ENCODE data around the gene NXPH3. TPM values are rescaled to one million over a fixed set of nuclear protein-coding genes. Genes with fewer than 3 reads are reported as not detected.

The NXPH3 gene
- total RNA-seq, 1 donor, result 1.9 TPM

DNA sequence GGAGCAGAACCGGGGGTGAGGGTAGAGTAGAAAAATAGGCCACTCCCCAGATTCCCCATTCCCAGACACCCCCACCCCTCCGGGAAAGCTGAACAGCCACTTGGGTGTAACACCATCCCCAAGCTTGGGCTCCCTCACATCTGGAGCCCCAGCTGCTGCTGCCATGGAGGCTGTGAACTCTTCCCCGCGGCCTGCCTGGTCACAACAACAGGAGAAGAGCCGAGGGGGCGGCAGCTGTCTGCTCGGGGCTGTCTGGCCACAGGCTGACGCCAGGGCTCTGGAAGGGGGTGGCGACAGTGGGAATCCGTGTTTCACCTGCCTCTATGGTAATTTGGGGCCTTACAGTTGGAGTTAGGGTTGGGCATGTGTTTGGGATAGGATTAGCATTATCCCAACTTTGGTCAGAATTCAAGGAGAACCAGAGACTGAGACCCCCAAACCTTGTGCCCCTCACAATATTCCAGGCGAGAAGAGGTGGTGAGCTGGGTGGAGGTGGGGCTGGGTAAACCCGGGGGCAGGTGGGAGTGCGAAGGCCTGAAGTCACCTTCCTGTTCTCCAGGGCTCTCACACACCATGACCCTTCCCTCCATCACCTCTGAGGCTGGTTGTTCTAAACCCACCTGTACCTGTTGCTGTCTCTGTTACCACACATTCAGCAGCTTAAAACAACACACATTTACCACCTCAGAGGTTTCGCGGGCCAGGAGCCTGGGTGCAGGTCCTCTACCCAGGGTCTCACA lies 29.7 kb upstream of the NXPH3 start:
- H3K4me3 ChIP-seq (ENCODE audit: low read depth, low read length), result no peak overlapping the region
- TF ChIP-seq, protein P1, sequence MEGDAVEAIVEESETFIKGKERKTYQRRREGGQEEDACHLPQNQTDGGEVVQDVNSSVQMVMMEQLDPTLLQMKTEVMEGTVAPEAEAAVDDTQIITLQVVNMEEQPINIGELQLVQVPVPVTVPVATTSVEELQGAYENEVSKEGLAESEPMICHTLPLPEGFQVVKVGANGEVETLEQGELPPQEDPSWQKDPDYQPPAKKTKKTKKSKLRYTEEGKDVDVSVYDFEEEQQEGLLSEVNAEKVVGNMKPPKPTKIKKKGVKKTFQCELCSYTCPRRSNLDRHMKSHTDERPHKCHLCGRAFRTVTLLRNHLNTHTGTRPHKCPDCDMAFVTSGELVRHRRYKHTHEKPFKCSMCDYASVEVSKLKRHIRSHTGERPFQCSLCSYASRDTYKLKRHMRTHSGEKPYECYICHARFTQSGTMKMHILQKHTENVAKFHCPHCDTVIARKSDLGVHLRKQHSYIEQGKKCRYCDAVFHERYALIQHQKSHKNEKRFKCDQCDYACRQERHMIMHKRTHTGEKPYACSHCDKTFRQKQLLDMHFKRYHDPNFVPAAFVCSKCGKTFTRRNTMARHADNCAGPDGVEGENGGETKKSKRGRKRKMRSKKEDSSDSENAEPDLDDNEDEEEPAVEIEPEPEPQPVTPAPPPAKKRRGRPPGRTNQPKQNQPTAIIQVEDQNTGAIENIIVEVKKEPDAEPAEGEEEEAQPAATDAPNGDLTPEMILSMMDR (IDR thresholded peaks at IDR 0.05; ENCODE audit: insufficient read depth, low read length), result no peak
- no peak for DNase-seq (ENCODE audit: low read depth)

DNA sequence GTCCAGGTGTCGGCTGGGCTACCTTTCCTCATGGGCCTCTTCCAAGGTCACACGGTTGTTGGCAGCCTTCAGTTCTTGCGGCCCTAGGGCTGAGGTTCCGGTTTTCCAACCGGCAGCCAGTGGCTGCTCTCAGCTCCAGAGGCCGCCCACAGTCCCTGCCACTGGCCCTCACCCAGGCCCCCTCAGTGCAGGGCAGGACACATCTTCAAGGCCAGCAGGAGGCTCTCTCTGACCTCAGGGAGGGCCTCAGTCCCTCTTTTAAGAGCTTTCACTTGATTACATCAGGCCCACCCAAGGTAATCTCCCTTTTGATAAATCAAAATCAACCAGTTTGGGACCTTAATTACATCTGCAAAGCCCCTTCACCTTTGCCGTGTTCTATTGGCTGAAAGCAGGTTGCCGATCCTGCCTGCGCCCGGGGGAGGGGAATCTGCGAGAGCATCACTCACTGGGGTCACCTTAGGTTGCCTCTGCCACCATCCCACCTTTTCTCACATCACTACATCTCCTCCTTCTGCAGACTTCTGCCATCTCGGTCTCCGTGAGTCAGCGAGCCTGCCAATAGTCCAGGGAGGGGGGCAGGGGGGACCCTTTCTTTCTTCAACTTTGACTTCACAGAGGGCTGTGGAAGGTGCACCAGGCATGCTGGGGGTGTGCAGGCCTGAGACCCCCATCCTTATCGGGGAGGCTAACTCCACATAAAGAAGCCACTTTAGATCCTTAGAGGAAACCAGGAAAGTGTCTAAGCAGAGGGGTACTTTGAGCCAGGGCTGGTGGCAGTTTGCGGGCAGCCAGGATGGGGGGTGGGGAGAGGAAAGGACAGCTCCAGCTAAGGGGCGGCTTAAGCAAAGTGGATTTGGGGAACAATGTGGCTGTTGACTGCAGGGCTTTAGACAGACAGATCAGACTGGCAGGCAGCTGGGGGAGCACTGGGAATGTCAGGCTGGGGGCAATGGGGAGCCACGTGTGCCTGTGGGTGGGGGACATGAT lies 28.8 kb upstream of the NXPH3 start:
- no peak overlapping the region for H3K4me3 ChIP-seq (ENCODE audit: low read depth, low read length)
- TF ChIP-seq, protein P1 (IDR thresholded peaks at IDR 0.05; ENCODE audit: insufficient read depth, low read length), result no peak
- no peak for DNase-seq (ENCODE audit: low read depth)

DNA sequence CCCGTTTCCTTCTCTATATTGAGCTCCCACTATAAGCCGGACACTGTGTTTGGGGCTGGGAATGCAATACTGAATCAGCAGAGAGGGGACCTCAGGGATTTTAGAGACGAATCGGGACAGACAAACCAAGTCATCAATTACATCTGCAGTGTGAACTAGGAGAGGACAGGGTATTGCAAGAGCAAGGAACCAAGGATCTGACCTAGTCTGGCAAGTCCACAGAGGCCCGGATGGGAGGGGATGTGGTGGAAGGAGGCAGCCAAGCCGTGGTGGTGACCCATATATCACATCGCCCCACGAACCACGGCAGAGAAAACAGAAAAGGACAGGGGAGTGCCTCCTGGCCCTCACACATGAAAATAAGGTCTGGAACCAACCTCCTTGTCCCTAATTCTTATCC lies 28.1 kb upstream of the NXPH3 start:
- H3K4me3 ChIP-seq (ENCODE audit: low read depth, low read length), result no peak overlapping the region
- TF ChIP-seq, protein P1 (IDR thresholded peaks at IDR 0.05; ENCODE audit: insufficient read depth, low read length), result no peak
- DNase-seq (ENCODE audit: low read depth), result no peak

DNA sequence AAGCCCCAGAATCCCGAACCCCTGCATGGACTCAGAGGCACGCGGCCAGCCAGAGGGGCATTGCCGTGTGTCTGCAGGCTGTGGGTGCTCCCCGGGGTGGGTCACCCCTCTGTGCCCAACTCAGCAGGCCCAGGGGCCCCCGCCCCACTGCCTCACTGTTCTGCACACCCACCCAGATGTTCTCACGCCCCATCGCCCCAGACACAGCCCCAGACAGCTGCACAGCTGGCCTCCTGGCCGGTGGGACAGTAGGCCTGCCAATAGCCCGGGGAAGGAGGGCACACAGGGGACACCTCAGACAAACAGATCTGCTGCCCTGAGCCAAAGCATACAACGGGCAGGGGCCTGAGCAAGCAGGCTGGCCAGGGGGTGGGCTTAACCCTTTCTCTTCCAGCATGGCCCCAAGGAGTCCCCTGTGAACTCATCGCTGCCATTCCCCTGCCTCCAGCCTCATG lies 27.6 kb upstream of the NXPH3 start:
- TF ChIP-seq, protein P1 (IDR thresholded peaks at IDR 0.05; ENCODE audit: insufficient read depth, low read length), result no peak
- no peak for DNase-seq (ENCODE audit: low read depth)

DNA sequence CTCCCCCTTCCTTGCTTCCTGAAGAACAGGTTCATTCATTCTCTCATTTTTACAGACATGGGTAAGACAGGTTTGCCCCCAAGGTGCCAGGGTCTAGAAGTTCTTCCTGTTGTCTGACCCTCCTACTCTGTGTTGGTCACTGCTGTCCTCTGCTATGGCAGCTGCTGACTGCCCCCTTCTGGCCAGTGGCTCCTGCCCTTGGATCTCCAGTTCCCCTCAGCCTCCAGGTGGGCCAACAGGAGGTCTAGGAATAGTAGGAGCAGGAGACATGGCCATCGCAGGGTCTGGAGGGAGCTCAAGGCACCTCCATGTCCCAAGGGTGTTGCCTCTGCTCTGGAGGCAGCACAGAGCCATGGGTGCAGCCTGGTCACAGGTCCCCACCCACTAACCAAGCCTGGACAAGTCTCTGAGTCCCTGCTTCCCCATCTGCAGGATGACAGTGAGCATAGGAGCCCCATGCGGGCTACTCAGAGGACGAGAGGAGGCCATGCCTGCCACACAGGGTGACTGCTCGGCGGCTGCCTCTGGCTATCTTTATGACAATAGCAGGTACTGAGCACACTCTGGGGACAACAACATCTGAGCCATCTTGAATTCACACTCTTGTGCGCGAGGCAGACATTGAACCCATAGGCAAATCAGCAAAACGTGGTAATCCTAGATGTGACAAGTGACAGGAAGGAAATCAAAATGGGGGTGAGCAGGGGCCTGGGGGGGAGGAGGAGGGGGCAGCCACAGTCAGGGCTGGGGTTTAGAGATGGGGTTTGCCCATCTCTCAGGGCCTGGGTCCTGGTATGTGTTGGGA lies 27.0 kb upstream of the NXPH3 start:
- H3K4me3 ChIP-seq (ENCODE audit: low read depth, low read length), result no peak overlapping the region
- peak; percentile 55 for DNase-seq (ENCODE audit: low read depth)
- TF ChIP-seq, protein P1 (IDR thresholded peaks at IDR 0.05; ENCODE audit: insufficient read depth, low read length), result peak; percentile 84

More for the DNA sequence above, 27.6 kb upstream of the NXPH3 start:
- no peak overlapping the region for H3K4me3 ChIP-seq (ENCODE audit: low read depth, low read length)

DNA sequence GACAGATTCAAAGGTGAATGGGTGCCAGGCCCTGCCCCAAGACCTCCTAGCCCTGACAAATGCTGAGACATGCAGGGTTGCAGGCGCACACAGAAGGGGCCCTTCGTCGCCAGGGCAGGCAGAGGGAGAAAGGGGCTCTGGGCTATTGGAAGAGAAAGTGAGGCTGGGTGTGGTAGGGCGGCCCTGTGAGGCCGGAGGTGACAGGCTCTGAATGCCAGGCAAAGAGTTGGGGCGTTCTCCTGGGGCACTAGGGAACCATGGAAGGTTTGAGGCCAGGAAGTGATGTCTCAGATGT lies 26.4 kb upstream of the NXPH3 start:
- no peak overlapping the region for H3K4me3 ChIP-seq (ENCODE audit: low read depth, low read length)
- TF ChIP-seq, protein P1 (IDR thresholded peaks at IDR 0.05; ENCODE audit: insufficient read depth, low read length), result no peak
- no peak for DNase-seq (ENCODE audit: low read depth)

Measured in fibroblast of the aortic adventitia (primary cell).